Epithelial cell of esophagus (primary cell): ENCODE measurements around the gene SIGLEC12.
"Not testable (repeated sequence)": the region's sequence is repeated elsewhere in the genome, so short reads cannot be mapped to it uniquely, and the experiment has no call there.

Experiments used
- DNase-seq: peaks from one replicate; pipeline ENCODE4 v3.0.0; 2010; ENCODE audit warnings: low read depth
- H3K4me3 ChIP-seq: 2 replicates; pipeline ENCODE4 v1.5.1; 2011; ENCODE audit warnings: mild to moderate bottlenecking, low read length, control low read depth
- CTCF ChIP-seq: IDR thresholded peaks from 2 replicates; pipeline ENCODE4 v1.5.1; 2011; ENCODE audit warnings: low read depth, mild to moderate bottlenecking, low read length, control low read depth, inconsistent platforms; ENCODE audit not compliant: insufficient read depth; ENCODE audit errors: missing control alignments

SIGLEC12 gene

GRCh38 chr19:51503286-51503817, 1.8 kb upstream of the SIGLEC12 start:
- TF ChIP-seq CTCF = no peak
- no peak for DNase-seq
- H3K4me3 ChIP-seq = no peak overlapping the region

GRCh38 chr19:51500931-51501330, 669 bp downstream of the SIGLEC12 start:
- not testable (repeated sequence) for DNase-seq, H3K4me3 ChIP-seq

GRCh38 chr19:51497666-51498065, 3.9 kb downstream of the SIGLEC12 start:
- H3K4me3 ChIP-seq = no peak overlapping the region
- TF ChIP-seq CTCF = no peak
- DNase-seq = no peak

GRCh38 chr19:51493776-51494175, 7.8 kb downstream of the SIGLEC12 start:
- DNase-seq = no peak
- H3K4me3 ChIP-seq = no peak overlapping the region
- TF ChIP-seq CTCF = no peak

GRCh38 chr19:51491586-51491985, 10.0 kb downstream of the SIGLEC12 start:
- TF ChIP-seq CTCF = no peak
- no peak overlapping the region for H3K4me3 ChIP-seq
- no peak for DNase-seq

GRCh38 chr19:51490676-51491075, 10.9 kb downstream of the SIGLEC12 start:
- H3K4me3 ChIP-seq = no peak overlapping the region
- no peak for DNase-seq
- TF ChIP-seq CTCF = no peak

- no peak for DNase-seq
- H3K4me3 ChIP-seq = no peak overlapping the region
- TF ChIP-seq CTCF = no peak
Observed at GRCh38 chr19:51489113-51489512, 12.5 kb downstream of the SIGLEC12 start.
